GM23248 (cell line): ENCODE data around the gene KRTAP10-8.
"Not testable (repeated sequence)": the region's sequence is repeated elsewhere in the genome, so short reads cannot be mapped to it uniquely, and the experiment has no call there.

ENCODE experiments used
- EZH2 ChIP-seq: fragments of 200-600 bp; sonication (generic); IDR thresholded peaks from 2 replicates; pipeline ENCODE4 v1.6.1; 2018; ENCODE audit warnings: antibody characterized with exemption, mild to moderate bottlenecking; ENCODE audit not compliant: insufficient read depth, poor library complexity, severe bottlenecking
- EZH2phosphoT487 ChIP-seq: fragments of 200-600 bp; sonication (generic); IDR thresholded peaks from 2 replicates; pipeline ENCODE4 v1.6.1; 2018; ENCODE audit warnings: antibody characterized with exemption, moderate library complexity, mild to moderate bottlenecking, low read depth; ENCODE audit not compliant: insufficient read depth

DNA sequence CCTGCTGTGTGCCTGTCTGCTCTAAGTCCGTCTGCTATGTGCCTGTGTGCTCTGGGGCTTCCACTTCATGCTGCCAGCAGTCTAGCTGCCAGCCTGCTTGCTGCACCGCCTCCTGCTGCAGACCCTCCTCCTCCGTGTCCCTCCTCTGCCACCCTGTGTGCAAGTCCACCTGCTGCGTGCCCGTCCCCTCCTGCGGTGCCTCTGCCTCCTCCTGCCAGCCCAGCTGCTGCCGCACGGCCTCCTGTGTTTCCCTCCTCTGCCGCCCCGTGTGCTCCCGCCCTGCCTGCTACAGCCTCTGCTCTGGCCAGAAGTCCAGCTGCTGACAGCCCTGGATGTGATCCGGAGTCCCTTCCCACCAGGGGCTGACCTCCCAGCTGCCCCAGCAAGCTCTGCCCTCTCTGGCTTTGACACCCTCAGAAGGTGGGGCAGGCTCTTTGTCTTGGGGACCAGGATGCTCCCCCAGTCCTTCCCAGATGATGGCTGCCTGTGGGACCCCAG lies 26.0 kb downstream of the KRTAP10-8 start:
- TF ChIP-seq EZH2, EZH2phosphoT487: not testable (repeated sequence)
